ENCODE data around the gene NUP58.
"Not testable (repeated sequence)": the region's sequence is repeated elsewhere in the genome, so short reads cannot be mapped to it uniquely, and the experiment has no call there.

Gene NUP58

DNA sequence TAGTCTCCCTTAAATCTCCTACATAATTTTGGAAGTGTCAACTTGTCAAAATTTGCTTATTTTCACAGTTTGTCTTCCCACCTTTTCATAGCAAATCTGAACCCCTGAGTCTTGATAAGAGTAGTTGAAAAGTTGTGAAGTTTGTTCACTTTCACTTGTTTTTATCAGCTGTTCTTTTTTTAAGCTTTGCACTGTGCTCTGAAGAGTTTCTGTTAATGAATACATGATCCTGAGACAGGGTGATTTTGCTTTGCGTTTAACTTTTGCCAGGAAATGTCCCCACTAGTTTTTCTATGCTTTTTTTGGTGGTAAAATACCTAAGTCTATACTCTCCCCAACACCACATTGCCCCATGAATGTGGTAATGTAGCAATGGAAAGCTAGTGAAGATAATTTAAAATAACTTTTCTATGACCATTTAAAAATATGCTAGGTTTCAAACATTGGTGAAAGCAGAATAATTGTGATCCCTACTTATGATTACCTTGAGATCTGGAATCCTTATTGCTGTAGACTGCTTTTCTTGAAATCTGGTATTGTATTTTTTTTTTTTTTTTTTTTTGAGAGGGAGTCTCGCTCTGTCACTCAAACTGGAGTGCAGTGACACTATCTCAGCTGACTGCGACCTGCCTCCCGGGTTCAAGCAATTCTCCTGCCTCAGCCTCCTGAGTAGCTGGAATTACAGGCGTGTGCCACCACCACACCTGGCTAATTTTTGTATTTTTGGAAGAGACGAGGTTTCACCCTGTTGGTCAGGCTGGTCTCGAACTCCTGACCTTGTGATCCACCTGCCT lies 5.4 kb downstream of the NUP58 start:
- no peak for DNase-seq (ENCODE audit: low read depth in 3 of 3)

DNA sequence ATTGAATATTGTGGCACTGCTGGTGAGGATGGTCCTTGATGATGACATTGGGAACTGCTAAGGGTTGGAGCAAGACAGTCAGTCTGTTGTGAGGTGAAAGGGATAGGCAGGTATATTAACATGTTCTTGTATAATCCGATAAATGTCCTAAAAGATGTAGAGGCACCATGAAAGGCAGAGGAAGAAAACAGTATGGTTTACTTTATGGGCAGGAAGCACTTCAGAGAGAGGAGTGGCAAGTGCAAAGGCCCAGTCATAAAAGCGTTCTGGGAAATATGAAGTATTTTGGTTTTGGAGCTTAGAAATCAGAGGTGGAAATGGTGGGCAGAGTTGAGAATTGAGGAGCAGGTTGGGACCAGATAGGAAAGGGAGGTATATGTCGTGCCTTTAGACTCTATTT lies 9.5 kb downstream of the NUP58 start:
- no peak for DNase-seq (ENCODE audit: low read depth in 3 of 3)

DNA sequence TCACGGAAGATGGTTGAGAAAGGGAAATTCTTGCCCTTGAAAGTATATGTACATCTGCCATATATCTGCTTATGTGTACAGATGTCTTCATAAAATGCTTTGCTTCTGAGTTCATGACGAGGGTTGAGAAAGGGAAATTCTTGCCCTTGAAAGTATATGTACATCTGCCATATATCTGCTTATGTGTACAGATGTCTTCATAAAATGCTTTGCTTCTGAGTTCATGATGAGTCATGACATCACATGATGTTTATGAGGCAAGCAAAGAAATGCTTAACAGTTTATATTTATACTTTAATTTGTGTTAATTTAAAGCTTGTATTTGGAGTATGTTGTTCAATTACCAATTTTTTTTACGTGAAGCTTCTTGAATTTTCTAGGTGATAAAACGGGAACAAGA lies 17.5 kb downstream of the NUP58 start:
- not testable (repeated sequence) for DNase-seq (ENCODE audit: low read depth in 3 of 3)

DNA sequence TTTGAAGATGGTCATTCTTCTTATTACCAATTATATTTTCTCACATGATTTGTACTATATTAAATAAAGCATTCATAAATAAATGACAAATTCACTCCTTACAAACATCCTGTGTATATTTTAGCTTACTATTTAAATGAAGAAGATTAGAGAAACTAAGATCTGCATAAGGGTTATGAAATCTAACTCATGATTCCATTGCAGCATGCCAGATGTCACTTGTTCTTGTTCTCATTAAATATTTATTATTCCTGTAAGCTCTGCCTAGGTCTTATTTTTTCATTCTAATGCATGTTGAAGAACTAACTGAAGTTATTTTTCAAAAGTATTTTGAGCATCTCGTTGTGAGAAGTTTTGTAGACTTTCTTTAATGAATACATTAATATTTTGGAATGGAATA lies 18.3 kb downstream of the NUP58 start:
- DNase-seq (ENCODE audit: low read depth in 3 of 3), result no peak

DNA sequence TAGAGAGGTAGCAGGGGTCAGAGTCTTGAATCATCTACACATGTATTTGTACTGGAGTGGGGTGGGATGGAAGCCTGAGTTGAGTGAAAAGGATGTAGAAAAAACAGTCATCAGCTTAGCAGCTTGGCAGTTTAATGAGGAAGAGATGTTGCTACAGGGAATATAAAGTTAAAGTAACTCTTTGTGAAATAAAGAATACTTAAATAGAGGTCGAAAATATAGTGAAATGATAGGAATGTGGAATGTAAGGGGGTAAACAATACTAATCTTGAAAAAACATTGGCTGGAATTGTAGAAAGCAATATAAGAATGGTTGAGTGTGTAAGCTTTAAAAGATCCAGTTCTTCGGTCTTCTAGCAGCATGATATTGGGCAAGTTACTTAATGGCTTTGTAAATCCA lies 22.7 kb downstream of the NUP58 start:
- no peak for DNase-seq (ENCODE audit: low read depth in 3 of 3)

DNA sequence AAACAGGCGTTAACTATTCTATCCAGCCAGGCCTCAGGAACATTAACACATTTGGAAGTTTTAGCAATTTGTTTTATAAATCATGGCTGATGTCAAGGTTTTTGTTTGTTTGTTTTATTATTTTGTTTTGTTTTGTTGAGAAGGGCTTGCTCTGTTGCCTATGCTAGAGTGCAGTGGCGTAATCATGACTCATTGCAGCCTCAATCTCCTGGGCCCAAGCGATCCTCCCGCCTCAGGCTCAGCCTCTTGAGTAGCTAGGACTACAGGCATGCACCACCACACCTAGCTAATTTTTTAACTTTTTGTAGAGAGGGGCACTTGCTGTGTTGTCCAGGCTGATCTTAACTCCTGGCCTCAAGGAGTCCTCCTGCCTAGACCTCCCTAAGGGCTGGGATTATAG lies 28.3 kb downstream of the NUP58 start:
- no peak for DNase-seq (ENCODE audit: low read depth in 3 of 3)

DNA sequence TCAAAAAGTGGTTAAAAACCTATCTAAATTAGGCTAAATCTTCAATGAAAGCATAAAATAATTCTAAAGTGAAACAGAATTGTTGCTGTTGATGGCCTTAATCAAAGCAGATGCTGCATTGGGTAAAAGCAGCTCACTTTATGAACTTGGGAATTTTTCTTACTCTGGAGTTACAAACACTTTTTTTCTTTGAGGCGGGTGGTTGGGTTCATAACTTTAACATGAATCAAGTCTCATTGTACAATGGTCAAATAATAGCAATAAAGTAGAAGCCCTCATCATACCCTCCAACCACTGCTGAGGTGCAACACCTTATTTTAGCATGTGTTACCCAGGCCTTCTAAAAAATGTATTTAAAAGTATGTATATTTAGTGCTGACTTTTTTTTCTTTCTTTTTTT lies 29.1 kb downstream of the NUP58 start:
- no peak for DNase-seq (ENCODE audit: low read depth in 3 of 3)

DNA sequence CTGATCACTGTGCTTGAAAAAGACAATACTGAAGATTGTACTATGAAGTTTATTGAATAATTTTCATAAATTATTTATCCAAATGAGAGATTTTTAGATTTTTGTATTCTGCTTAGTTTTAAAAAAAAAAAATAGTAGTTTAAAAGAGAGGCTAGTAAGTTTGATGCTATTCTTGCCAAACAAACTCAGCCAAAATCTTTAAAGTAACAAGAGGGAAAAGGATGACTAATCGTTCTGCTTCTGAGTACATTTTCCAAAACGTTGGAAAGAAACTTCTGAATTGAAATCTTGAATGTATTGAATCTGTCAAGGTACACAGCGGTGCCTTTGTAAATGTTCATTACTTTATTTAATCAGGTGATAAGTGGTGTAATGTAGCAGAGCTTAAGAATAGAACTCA lies 34.4 kb downstream of the NUP58 start:
- DNase-seq (ENCODE audit: low read depth in 3 of 3), result no peak

DNA sequence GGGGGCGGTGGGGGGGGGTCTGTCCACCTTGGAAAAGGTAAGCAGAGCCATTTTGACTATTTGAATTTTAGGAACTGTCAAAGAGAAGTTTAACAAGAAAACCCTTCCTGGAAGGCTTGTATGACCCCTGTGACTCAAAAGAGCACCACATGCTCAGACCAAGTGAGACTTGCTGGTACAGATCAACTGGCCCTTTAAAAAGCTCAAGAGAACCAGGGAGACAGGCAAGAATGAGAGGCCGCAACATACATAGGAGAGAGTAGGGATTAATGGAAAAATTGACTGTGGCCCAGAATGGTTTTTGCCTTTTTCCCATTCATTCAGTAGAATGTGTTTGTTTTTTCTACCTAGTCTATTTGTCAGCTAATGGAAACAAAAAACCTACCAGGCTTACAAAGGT lies 44.2 kb downstream of the NUP58 start:
- DNase-seq (ENCODE audit: low read depth in 3 of 3), result no peak

DNA sequence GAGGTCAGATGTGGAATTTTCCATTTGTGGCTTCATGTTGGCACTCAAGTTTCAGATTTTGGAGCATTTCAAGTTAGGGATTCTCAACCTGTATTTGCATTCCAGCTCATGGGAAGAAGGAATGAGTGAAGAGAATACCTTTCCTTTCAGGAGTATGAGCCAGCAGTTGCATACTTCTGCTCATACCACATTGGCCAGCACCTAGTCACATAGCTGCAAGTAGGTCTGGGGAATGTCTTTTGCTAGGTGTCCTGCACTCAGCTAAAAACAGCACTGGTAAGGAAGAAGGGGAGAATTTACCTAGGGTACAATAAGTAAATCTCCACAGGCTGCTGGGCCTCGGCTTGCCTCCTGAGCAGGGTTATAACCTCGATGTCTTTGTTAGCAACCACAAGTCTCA lies 45.7 kb downstream of the NUP58 start:
- no peak for DNase-seq (ENCODE audit: low read depth in 3 of 3)

DNA sequence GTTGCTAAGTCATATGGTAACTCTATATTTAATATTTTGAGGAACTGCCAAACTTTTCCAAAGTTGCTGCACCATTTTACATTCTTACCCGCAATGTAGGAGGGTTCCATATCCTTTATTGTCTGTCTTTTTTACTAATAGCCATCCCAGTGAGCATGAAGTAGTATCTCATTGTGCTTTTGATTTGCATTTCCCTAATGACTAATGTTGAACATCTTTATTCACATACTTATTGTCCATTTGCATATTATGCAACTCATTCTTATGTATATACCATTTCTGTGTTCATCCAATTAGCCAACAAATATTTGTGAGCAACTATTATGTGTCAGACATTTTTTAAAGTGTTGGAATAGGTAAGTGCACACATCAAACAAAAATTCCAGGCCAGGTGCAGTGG lies 50.0 kb downstream of the NUP58 start:
- no peak for DNase-seq (ENCODE audit: low read depth in 3 of 3)

DNA sequence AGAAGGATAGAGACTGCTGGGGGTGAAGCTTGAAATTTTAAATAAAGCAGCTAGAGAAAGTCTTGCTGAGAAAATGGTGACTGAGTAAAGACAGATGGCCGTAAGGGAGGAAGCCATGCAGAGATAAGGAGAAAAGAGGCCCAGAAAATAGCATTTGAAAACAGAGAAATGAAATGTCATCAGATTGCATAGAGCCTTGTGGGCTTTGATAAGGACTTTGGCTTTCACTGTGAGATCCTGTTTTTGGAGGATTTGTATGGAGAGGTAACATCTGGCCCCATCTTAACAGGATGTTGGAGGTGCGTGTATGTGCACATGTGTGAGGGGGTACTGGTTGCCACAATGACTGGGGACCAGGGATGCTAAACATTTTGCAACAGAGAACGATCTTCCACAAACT lies 50.8 kb downstream of the NUP58 start:
- no peak for DNase-seq (ENCODE audit: low read depth in 3 of 3)

DNA sequence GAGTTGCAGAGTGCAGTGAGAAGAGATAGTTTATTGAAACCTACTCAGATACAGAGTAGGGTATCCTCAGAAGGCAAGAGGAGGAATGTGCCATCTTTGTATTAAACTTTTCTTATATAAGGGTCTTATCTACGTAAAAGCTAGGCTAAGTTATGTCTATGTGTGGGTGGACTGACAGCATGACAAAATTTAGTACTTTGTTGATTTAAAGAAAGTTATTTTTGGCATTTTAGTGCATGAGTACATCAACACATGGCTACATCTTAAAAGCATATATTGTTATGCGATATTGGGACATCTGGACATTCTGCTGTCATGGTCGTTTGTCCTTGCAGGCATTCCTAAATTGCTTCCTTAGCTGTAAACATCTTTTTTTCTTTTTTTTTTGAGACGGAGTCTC lies 51.4 kb downstream of the NUP58 start:
- no peak for DNase-seq (ENCODE audit: low read depth in 3 of 3)

DNA sequence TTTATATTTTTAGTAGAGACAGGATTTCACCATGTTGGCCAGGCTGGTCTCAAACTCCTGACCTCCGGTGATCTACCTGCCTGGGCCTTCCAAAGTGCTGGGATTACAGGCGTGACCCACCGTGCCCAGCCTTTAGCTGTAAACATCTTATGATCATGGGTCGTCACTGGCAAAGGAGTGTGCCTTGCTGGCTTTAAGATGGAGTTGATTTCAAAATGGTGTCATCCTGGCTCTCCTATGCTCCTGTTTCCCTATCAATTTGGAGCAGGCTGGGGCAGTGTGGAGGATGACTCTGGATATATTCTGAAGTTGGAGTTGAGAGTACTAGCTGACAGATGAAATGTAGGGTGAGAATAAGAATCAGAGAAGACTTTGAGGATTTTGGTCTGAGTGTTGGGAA lies 51.9 kb downstream of the NUP58 start:
- no peak for DNase-seq (ENCODE audit: low read depth in 3 of 3)

DNA sequence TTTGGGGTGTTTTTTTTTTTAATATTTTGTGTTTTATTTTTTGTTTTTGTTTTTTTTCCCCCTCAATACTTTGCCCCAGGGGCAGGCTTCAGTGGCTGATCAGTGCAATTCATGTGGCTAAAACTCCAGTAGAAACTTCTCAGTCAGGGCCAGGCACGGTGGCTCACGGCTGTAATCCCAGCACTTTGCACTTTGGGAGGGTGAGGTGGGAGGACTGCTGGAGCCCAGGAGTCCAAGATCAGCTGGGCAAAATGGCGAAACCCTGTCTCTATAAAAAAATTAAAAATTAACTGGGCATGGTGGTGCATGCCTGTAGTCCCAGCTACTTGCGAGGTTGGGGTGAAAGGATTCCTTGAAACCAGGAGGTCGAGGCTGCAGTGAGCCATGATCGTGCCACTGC lies 53.0 kb downstream of the NUP58 start:
- no peak for DNase-seq (ENCODE audit: low read depth in 3 of 3)

DNA sequence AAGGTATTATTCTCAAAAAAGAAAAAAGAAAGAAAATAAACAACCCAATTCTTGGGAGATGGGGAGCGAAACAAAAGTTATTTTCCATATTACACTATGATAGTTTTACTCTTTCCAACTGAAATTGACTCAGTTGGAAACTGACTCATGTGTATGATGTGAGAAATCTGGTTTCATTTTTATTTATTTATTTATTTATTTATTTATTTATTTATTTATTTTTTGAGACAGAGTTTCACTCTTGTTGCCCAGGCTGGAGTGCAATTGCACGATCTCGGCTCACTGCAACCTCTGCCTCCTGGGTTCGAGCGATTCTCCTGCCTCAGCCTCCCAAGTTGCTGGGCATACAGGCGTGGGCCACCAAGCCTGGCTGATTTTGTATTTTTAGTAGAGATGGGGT lies 59.0 kb downstream of the NUP58 start:
- DNase-seq (ENCODE audit: low read depth in 3 of 3), result not testable (repeated sequence)

DNA sequence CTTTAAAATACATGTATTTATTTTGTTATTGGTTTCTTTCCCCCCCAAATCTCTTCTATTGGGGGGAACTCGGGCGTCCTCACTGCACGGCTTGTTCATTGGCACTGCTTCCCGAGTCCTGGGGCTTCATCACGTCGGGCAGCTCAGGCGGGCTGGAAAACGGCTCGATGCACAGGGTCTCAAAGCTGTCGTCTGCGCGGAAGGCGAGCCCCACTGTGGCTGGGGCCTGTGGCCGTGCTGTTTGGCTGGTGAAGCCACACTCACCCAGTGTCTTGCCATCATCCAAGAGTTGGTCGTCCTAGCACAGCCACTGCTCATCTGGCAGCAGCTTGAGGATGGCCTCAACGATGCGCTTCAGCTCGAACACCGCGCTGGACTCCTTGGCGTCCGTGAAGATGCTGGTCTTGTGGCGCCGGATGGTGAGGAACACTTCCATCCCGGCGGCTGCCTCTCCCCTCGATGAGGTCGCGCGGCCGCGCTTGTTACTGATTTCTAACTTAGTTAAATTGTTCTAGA lies 64.4 kb downstream of the NUP58 start:
- no peak for DNase-seq (ENCODE audit: low read depth in 3 of 3)

DNA sequence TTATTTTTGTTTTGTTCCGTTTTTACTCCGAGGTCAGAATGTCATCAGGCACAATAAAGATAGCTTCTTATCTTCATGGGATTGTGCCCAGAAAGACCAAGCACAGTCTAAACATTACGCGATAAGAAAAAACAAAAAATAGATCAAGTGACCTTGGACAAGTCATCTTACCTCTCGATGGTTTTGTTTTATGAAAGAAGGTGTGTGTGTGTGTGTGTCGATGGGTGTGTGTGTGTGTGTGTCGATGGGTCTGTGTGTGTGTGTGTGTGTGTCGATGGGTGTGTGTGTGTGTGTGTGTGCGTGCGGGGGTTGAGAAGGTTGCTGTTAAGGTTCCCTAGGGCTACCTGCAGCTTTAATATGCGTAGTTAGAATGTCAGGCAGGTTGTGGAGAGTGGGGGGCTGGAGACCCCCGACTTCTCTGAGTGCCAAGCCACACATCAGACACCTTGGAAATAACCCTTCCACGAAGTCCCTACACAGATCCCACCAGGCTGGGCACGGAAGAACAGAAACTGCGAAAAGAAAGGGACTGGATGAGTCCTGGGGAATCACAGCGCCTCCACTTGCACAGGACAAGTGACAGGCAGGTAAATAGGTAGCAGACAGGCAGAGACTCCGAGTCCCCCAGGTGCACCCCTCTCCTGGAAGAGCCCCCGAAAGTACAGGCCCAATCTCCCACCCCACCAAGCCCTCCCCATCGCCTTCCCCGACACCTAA lies 69.9 kb downstream of the NUP58 start:
- DNase-seq (ENCODE audit: low read depth in 3 of 3), result no peak

DNA sequence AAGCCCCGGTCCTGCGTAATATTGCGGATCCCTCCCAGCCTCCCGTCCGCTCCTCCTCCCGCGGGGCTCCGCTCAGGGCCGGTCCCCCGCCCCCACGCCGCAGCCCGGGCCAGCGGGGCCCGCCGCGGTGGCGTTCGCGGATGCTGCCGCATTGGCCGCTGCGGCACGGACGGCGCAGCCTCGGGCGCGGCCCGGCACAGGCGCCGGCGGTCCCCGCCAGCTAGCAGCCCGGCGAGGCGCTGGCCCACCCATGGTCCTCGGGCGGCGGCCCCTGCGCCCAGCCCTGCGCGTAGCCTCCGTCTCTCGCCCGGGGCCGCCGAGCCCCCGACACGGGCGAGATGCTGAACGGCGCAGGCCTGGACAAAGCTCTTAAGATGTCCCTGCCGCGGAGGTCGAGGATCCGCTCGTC lies 70.5 kb downstream of the NUP58 start, which contains the start of gene ATP8A2:
TSS of gene ATP8A2 (plus strand) at position 100 of the 409 bp plus-strand sequence. CDS start at position 339, 239 bp downstream.
- DNase-seq (ENCODE audit: low read depth in 3 of 3), result no peak

DNA sequence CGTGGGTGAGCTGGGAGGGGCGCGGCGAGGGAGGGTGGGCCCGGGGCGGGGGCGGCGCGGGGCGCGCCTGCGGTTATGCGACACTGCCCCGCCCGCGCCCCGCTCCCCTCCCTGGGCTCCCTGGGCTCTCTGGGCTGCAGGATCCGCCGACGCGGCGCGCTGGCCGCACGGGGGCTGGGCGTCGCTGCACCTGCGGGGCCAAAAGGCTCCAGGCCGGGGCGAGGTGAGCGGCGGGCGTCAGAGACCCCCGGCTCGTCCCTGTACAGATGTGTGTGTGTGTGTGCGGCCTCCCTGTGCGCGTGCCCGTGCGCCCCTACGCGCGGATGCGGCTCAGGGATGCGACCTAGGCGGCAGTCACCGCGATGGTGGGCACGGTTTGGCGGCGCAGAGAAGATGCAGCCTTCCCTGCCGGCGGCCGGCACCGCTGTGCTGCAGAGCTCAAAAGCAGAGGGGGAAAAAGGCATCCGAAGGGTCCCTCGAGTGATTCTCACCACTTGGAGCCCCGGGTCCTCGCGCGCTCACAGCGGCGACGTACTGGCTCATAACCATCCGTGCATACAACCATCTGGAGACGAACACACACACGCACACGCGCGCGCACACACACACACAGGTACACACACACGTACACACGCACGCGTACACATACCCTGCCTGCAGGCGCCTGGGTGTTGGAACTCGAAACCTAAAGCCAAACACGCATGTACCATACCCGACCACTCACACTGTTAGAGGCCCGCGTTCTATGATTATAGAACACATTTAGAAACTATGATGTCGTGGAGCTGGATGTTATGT lies 71.1 kb downstream of the NUP58 start:
- DNase-seq (ENCODE audit: low read depth in 3 of 3), result no peak

DNA sequence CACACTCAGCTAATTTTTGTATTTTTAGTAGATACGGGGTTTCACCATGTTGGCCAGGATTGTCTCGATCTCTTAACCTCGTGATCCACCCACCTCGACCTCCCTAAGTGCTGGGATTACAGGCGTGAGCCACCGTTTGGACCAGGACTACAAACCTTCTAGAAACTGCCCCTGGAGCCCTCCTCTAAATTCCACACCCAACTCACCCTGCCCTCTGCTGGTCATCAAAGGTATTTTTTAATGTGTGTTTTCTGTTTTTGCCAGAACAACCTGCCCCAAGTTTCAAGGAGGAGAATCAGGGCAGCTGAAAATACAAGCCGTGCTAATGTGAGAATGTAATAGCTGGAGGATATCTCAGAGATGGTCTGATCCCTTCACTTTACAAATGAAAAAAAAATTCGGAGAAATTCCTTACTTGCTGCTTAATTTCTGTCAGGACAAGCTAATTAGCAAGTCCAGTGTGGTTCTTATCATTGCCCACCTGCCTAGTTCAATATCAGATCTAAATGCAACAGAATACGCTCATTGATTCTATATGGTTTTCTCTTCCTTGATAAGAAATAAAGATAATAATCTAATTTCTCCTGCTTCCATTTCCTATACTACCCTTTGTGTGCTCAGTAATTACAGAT lies 74.4 kb downstream of the NUP58 start:
- peak in 1 of 3 experiments; percentile 10 for DNase-seq (ENCODE audit: low read depth in 3 of 3)

Measured in stimulated activated CD4-positive, alpha-beta T cell treated with anti-CD3 and anti-CD28 coated beads, TNF-alpha, amount 100 ng/mL, for 4 hours (primary cell).